HG03457 (cell line): ENCODE data around the gene TCTA.

Source experiments
- ATAC-seq: cut with Tn5 transposase; IDR thresholded peaks from one replicate; pipeline ENCODE4 v1.9.1; 2021; ENCODE audit warnings: moderate number of reproducible peaks; ENCODE audit not compliant: unreplicated experiment

The TCTA gene

DNA sequence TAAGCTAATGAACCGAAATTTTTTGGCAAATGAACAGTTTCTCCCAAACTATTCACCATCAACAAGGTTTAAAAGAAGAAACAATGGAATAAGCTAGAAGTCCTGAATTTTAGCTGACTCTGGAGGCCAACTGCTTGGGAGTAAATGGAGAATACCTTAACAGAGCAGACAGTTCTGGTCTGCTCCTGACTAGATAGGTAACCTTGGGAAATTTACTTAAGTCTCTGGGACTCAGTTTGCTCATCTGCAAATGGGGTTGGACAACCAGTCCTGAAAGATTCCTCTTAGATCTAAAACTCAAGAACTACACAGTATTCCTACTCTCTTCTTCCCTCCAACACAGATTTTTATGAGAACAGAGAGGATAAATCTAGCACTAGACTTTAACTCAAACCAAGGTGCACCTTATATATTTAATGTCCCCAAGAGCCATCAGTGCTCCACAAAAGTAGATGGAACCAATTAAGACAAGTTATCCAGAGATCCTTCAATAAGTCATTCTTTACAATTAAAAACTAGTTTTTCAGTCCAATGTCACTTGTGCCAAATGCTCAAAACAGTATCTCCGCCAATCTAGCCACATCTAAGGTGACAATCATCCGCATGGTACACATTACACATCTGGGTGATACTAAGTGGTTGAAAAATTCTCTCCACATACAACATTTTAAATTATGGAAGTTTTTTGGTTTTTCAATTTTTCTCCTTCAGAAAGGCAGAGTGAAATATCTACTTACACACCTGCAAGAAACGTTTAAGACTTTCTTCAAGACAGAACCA is 2.0 kb upstream of the TCTA start:
- ATAC-seq: no peak

GRCh38 chr3:49410846-49411534 is 1.2 kb upstream of the TCTA start:
- ATAC-seq: no peak

DNA sequence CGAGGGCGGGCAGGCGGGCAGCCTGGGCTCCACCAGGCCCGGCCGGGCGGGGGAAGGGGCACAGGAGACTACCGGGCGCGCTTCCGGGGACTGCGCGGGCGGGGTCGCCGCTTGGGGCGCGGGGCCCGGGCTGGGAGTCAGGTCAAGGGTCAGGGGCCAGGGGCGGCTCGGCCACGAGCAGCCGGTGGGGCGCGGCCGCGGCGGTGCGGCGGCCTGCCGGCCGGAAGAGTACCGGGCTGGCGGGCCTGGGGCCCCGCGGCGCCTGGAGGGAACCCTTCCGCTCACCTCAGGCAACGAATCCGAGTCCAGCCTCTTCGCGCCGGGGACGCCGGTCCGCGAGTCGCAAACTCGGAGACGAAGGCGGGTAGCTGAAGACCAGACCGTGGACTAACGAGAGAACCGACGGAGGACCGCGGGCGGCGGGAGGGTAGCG is 672 bp upstream of the TCTA start:
- peak; percentile 24 for ATAC-seq

- peak; percentile 4 for ATAC-seq
These were observed 562 bp downstream of the TCTA start for GRCh38 chr3:49412632-49413337.

GRCh38 chr3:49413338-49413734 is 1.1 kb downstream of the TCTA start:
- ATAC-seq: no peak

DNA sequence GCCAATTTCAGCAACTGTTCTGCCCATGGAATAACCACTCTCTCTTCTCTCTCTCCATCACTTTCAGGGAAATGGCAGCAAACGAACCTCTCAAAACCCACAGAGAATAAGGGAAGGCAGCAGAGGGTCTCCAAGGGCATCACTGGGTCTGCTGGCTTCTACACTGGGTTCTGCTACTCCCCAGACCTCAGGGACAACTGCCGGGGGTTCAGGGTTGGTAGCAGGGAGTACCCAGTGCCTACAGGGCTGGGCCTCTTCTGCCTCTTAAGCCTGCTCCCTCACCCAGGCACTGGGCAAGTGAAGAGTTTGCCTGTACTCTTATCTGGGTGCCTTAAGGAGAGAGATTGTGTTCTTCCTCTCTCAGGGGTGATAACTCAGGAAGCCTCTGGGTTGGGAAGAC is 2.5 kb downstream of the TCTA start:
- no peak for ATAC-seq

GRCh38 chr3:49415931-49416601 is 3.8 kb downstream of the TCTA start:
- no peak for ATAC-seq

- ATAC-seq: no peak
These were observed 4.6 kb downstream of the TCTA start for GRCh38 chr3:49416867-49417266.

DNA sequence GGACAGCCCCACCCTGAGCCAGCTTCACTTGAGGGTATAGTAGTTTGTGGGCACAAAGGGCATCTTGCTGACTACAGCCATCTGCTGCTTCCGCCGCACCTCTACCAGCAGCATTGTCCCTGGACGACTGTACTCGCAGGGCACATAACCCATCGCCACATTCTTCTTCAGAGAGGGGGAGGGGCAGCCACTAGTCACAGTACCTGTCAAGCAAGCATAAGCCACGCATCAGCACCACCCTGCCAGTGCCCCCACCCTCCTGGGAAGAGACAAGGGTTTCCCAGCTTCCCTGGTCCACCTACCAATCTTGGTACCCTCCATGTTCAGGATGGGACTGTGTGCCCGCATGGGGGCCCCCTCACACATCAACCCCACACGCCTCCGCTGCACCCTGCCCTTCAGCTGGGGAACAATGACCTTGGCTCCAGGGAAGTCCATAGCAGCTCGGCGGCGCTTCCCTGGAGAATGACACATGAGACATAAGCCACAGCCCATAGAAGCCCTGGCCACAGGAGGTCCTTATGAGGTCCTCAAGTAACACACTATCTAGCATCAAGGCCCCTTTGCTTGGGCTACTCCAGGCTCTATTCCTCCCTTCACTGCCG is 5.4 kb downstream of the TCTA start:
- no peak for ATAC-seq

GRCh38 chr3:49421890-49422378 is 9.7 kb downstream of the TCTA start:
- no peak for ATAC-seq

GRCh38 chr3:49422379-49423248 is 10.4 kb downstream of the TCTA start, which contains the start of gene AMT:
Gene AMT (minus strand): TSS chr3:49422473. CDS start chr3:49422450, 23 bp downstream.
- ATAC-seq: no peak

GRCh38 chr3:49424816-49425215 is 12.6 kb downstream of the TCTA start:
- ATAC-seq: no peak

DNA sequence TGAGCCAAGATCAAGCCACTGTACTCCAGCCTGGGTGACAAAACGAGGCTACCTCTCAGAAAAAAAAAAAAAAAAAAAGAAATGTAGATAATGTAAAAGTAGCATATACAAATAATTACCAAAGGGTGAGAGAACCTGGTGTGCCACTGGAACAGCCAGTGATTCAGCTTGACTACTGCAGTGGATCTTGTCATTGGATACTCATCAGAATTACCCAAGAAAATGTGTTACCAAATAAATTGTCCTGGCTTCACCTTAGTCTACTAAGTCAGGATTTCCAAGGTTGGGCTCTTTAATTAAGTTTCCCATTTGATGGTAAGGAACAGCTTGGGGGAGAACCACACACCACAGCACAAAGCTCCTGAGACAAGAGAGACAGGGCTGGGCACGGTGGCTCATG is 15.4 kb downstream of the TCTA start:
- no peak for ATAC-seq

- ATAC-seq: no peak
These were observed 16.5 kb downstream of the TCTA start for GRCh38 chr3:49428752-49429080.

DNA sequence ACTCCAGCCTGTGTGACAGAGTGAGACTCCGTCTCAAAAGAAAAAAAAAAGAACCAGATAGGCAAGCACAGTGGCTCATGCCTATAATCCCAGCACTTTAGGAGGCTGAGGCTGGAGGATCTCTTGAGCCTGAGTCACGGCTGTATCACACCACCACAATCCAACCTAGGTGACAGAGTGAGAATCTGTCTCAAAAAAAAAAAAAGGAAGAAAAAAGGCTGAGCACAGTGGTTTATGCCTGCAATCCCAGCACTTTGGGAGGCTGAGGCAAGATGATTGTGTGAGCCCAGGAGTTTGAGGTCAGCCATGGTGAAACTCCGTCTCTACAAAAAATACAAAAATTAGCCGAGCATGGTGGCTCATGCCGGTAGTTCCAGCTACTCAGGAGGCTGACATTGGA is 22.5 kb downstream of the TCTA start:
- no peak for ATAC-seq

DNA sequence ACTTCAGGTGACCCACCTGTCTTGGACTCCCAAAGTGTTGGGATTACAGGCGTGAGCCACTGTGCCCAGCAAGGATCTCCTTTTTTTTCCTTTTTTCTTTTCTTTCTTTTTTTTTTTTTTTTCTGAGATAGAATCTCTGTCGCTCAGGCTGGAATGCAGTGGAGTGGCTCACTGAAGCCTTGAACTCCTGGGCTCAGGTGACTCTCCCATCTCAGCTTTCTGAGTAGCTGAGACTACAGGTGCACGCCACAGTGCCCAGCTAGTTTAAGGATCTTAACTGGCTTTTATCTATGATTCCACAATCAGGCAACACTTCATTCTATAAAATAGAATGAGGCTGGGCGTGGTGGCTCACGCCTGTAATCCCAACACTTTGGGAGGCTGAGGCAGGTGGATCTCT is 33.2 kb downstream of the TCTA start:
- no peak for ATAC-seq

DNA sequence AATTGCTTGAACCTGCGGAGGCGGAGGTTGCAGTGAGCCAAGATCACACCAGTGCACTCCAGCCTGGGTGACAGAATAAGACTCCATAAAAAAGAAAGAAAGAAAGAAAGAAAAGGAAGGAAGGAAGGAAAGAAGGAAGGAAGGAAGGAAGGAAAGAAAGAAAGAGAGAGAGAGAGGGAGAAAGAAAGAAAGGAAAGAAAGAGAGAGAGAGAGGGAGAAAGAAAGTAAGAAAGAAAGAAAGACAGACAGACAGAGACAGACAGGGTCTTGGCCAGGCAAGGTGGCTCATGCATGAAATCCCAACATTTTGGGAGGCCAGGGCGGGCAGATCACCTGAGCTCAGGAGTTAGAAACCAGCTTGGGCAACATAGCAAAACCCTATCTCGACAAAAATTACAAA is 41.4 kb downstream of the TCTA start:
- no peak for ATAC-seq

DNA sequence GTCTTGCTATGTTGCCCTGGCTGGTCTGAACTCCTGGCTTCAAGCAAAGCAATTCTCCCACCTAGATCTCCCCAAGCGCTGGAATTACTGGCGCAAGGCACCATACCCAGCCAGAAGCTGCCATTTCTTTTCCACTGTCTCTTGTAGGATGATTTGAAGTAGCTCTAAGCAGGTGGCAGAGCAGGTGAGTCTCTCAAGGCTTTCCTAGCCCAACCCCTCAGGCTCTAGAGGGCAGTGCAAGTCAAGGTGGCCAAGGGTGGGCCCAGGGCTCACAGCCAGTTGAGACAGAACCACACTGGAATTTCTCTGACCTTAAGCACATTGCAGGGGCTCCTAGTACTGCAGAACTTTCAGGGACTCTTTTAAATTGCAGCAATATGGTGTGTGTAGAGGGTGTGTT is 42.2 kb downstream of the TCTA start:
- no peak for ATAC-seq

DNA sequence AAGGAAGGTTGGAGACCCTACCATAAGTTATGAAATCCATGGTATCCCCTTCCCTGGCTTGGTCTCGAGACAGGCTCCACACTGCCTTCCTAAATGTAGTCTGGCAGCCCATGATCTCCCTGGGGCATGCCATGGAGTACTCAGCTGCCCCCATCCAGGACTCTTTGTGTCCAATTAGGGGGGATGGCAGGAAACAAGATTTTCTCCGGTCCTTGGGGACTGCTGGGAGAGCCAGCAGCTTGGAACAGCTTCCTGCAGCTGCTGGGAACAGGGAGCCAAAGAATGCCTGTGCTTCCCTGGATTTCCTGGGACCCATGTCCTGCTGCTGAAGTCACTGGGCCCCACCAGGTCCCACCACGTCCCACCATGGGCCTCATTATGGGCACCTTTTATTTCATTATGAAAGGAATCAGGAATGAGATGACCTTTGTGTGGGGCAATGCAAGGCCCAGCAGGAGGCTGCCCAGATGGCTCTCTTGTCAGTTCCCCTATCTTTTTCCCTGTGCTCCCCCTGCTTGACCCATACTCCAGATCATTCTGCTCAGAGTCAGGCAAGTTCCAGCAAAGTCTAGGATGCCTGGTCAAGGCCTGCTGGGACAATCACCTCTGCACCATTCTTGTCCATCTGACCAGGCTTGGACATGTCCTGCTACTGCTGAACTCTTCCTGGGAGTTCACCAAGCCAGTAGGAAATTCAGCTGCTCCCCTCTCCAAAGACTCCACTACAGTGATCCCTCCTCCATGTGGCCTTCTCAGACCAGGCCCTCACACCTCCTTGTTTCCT is 42.9 kb downstream of the TCTA start:
- no peak for ATAC-seq
